Measurements from ENCODE around the gene ANKS3. TPM values are rescaled to one million over a fixed set of nuclear protein-coding genes. Genes with fewer than 3 reads are reported as not detected.

The ANKS3 gene
- total RNA-seq, 1 experiment from 2014 or later, result 32.8 TPM

DNA sequence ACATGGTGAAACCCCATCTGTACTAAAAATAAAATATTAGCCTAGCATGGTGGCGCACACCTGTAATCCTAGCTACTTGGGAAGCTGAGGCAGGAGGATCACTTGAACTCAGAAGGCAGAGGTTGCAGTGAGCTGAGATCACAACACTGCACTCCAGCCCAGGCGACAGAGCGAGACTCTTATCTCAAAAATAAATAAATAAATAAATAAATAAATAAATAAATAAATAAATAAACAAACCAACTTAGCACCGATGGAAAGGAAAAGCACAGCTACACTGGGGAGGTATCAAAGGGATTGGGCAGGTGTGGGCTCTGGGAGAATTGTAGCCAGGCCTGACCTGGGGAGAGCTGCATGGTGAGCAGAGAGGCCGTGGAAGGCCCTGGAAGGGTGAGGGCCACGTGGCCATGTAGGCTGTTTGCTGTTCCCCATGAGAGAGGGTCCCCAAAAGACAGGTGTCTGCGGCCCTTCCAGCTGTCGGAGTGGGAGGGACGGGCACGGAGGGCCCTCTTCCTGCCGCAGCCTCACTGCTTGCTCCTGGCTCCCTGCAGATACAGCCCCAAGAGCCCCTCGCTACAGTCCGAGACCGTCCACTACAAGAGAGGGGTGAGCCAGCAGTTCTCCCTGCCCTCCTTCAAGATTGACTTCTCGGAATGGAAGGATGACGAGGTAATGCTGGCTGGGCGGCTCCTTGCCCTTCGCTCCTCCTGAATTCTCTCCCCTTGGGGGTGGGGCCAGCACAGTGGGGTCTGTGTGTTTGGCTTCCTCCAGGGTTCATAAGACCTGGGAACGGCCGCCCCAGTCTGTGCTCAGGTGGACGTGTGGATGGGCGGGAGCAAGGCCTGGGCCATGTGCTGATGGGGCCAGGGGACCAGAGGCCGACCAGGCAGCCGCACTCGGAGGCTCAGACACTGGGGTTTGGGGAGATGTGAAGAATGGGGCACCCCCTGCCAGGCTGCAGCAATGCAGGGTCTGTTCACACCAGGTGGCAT lies 77.1 kb downstream of the ANKS3 start:
- no peaks in the 10 kb centered on the region for H3K9me2 ChIP-seq (ENCODE audit: insufficient read depth)
- H4K20me1 ChIP-seq (ENCODE audit: insufficient read depth), result no peaks in the 10 kb centered on the region

DNA sequence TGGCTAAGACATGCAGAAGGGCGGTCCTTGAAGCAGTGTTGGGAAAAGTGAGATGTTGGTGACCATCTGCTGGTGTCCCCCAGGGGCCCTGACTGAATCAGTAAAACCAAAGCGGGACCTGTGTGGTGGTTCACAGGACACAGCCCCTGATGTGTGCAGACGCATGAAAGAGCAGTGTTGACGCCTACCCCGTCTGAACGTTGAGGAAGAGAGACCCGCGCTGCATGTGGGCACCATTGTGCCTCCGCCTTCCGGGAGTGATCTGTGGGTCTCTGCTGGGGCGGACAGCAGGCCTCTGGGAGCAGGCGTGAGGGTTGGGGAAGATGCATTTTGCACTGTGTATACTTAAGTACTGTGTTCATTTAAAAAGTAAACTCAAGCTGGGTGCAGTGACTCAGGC lies 77.8 kb downstream of the ANKS3 start:
- Histone ChIP-seq H4K20me1 (ENCODE audit: insufficient read depth) (no peaks in the 10 kb centered on the region), H3F3A (ENCODE audit: insufficient read depth, low read depth) (no peaks in the 10 kb centered on the region), H3K79me2 (ENCODE audit: low read depth) (no peaks in the 10 kb centered on the region), H2AFZ (no peak overlapping the region), H3K36me3 (ENCODE audit: low read depth) (no peaks in the 10 kb centered on the region), H3K4me1 (replicated peaks; ENCODE audit: insufficient read depth) (no peaks in the 10 kb centered on the region), H3K27ac (no peak overlapping the region), H3K27me3 (ENCODE audit: insufficient read depth, low read depth) (no peaks in the 10 kb centered on the region), H3K9me3 (ENCODE audit: insufficient read depth, low read depth) (no peaks in the 10 kb centered on the region), H3K4me3 (no peak overlapping the region), H3K9me2 (ENCODE audit: insufficient read depth) (no peaks in the 10 kb centered on the region), H3K4me2 (no peak overlapping the region)
- TF ChIP-seq EZH2 (IDR thresholded peaks at IDR 0.05; ENCODE audit: low read depth), result no peak
- TF ChIP-seq, protein P1, sequence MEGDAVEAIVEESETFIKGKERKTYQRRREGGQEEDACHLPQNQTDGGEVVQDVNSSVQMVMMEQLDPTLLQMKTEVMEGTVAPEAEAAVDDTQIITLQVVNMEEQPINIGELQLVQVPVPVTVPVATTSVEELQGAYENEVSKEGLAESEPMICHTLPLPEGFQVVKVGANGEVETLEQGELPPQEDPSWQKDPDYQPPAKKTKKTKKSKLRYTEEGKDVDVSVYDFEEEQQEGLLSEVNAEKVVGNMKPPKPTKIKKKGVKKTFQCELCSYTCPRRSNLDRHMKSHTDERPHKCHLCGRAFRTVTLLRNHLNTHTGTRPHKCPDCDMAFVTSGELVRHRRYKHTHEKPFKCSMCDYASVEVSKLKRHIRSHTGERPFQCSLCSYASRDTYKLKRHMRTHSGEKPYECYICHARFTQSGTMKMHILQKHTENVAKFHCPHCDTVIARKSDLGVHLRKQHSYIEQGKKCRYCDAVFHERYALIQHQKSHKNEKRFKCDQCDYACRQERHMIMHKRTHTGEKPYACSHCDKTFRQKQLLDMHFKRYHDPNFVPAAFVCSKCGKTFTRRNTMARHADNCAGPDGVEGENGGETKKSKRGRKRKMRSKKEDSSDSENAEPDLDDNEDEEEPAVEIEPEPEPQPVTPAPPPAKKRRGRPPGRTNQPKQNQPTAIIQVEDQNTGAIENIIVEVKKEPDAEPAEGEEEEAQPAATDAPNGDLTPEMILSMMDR (conservative IDR thresholded peaks at IDR 0.05), result no peak
- POLR2A ChIA-PET (ENCODE audit: unreplicated experiment), result no interaction called here
- DNase-seq, result no peak
- BruUV-seq (replicated peaks), result no TSS peak
- CTCF ChIA-PET, result no interaction called here
- intact Hi-C loops (cut with micrococcal nuclease; ENCODE audit: unreplicated experiment), result no loop called here

More for the DNA sequence above, 77.1 kb downstream of the ANKS3 start:
- no peak overlapping the region for H2AFZ ChIP-seq
- no peak overlapping the region for H3K27ac ChIP-seq
- H3K27me3 ChIP-seq (ENCODE audit: insufficient read depth, low read depth), result no peaks in the 10 kb centered on the region
- no peaks in the 10 kb centered on the region for H3F3A ChIP-seq (ENCODE audit: insufficient read depth, low read depth)
- H3K9me3 ChIP-seq (ENCODE audit: insufficient read depth, low read depth), result no peaks in the 10 kb centered on the region
- no peaks in the 10 kb centered on the region for H3K79me2 ChIP-seq (ENCODE audit: low read depth)
- no peak for TF ChIP-seq EZH2 (IDR thresholded peaks at IDR 0.05; ENCODE audit: low read depth)
- TF ChIP-seq, protein P1 (conservative IDR thresholded peaks at IDR 0.05), result no peak
- no peak overlapping the region for H3K4me2 ChIP-seq
- ChIA-PET POLR2A (ENCODE audit: unreplicated experiment) (no interaction called here), CTCF (no interaction called here)
- H3K36me3 ChIP-seq (ENCODE audit: low read depth), result no peaks in the 10 kb centered on the region
- no peak for DNase-seq
- H3K4me3 ChIP-seq, result no peak overlapping the region
- no TSS peak for BruUV-seq (replicated peaks)
- intact Hi-C loops (cut with micrococcal nuclease; ENCODE audit: unreplicated experiment), result no loop called here
- H3K4me1 ChIP-seq (replicated peaks; ENCODE audit: insufficient read depth), result no peaks in the 10 kb centered on the region

DNA sequence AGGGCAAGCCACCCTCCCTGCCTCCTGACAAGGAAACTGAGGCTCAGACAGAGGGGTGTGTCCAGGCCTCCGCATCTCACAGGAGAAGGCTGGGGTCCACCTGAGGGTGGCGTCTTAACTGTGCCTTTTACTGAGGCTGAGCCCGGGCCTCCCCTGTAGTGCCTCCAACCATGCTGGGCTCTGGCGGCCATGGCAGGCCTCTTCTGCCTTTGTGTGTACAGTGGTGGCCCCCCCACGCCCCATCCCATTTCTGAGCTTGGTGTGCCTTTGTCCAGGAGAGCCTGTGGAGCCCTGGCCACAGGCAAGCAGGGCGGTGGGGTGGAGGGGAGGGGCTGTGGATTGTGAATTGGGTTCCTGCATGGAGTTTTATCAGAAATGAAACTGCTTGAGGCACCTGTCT lies 78.3 kb downstream of the ANKS3 start:
- no TSS peak for BruUV-seq (replicated peaks)
- no peaks in the 10 kb centered on the region for H4K20me1 ChIP-seq (ENCODE audit: insufficient read depth)
- H2AFZ ChIP-seq, result no peak overlapping the region
- H3K4me3 ChIP-seq, result no peak overlapping the region
- H3K79me2 ChIP-seq (ENCODE audit: low read depth), result no peaks in the 10 kb centered on the region
- no peak overlapping the region for H3K4me2 ChIP-seq
- DNase-seq, result no peak
- no peaks in the 10 kb centered on the region for H3K9me2 ChIP-seq (ENCODE audit: insufficient read depth)
- intact Hi-C loops (cut with micrococcal nuclease; ENCODE audit: unreplicated experiment), result no loop called here
- H3K27me3 ChIP-seq (ENCODE audit: insufficient read depth, low read depth), result no peaks in the 10 kb centered on the region
- POLR2A ChIA-PET (ENCODE audit: unreplicated experiment), result no interaction called here
- H3K4me1 ChIP-seq (replicated peaks; ENCODE audit: insufficient read depth), result no peaks in the 10 kb centered on the region
- no peak for TF ChIP-seq EZH2 (IDR thresholded peaks at IDR 0.05; ENCODE audit: low read depth)
- TF ChIP-seq, protein P1 (conservative IDR thresholded peaks at IDR 0.05), result no peak
- H3K27ac ChIP-seq, result no peak overlapping the region
- H3F3A ChIP-seq (ENCODE audit: insufficient read depth, low read depth), result no peaks in the 10 kb centered on the region
- H3K9me3 ChIP-seq (ENCODE audit: insufficient read depth, low read depth), result no peaks in the 10 kb centered on the region
- CTCF ChIA-PET, result no interaction called here
- H3K36me3 ChIP-seq (ENCODE audit: low read depth), result no peaks in the 10 kb centered on the region
